Vagina (tissue), 2 donors: ENCODE measurements around the gene MACF1. TPM values are rescaled to one million over a fixed set of nuclear protein-coding genes. Genes with fewer than 3 reads are reported as not detected.

Experiments
- DNase-seq, 2 donors: peaks; one replicate each; pipeline ENCODE4 v3.0.0-alpha.2; 2017; ENCODE audit errors: extremely low spot score in 2 of 2
- H3K27ac ChIP-seq: fragments of 200-600 bp; sonication (generic); one replicate; pipeline ENCODE4 v1.5.1; 2019
- H3K27me3 ChIP-seq: fragments of 200-600 bp; sonication (generic); one replicate; pipeline ENCODE4 v1.5.1; 2019
- H3K36me3 ChIP-seq, 2 donors: fragments of 200-600 bp; sonication (generic); one replicate each; pipeline ENCODE4 v1.5.1; 2017 to 2019
- H3K4me1 ChIP-seq: fragments of 200-600 bp; sonication (generic); one replicate; pipeline ENCODE4 v1.5.1; 2019
- H3K4me3 ChIP-seq, 2 donors: fragments of 200-600 bp; sonication (generic); 1 replicate in 1 of 2; 2 replicates in 1 of 2; pipeline ENCODE4 v1.5.1; 2016 to 2019
- H3K9me3 ChIP-seq: fragments of 200-600 bp; sonication (generic); one replicate; pipeline ENCODE4 v1.5.1; 2019
- POLR2A ChIP-seq, 2 donors: fragments of 450-650 bp; IDR thresholded peaks; one replicate each; pipeline ENCODE4 v1.6.1; 2017; ENCODE audit warnings: antibody characterized with exemption in 2 of 2, mild to moderate bottlenecking in 2 of 2, moderate library complexity in 2 of 2
- POLR2AphosphoS5 ChIP-seq, 2 donors: sonication (generic); formaldehyde crosslinking; IDR thresholded peaks; one replicate each; pipeline ENCODE4 v1.9.0; 2017; ENCODE audit warnings: antibody characterized with exemption in 2 of 2, mild to moderate bottlenecking in 2 of 2, low read depth in 1 of 2; ENCODE audit not compliant: insufficient read depth in 1 of 2
- intact Hi-C: fragments of 100-400 bp; cut with DNase I; formaldehyde crosslinking; loops from one replicate; pipeline ENCODE4 v1.15.1; 2023
- total RNA-seq: library from RNA; depleted of rRNA; stranded (reverse); fragments of >200 nt; gene quantifications from one replicate; pipeline ENCODE4 v1.2.3, GENCODE V29; 2016
- TF ChIP-seq, protein P1 (sequence below), 3 experiments: fragments of 450-650 bp in 2 of 3; fragments of 200-600 bp in 1 of 3; sonication (generic) in 1 of 3; IDR thresholded peaks; one replicate each; pipeline ENCODE4 v1.5.1; 2017 to 2019; ENCODE audit warnings: antibody characterized with exemption in 3 of 3, mild to moderate bottlenecking in 2 of 3, moderate library complexity in 2 of 3

MACF1 gene
- total RNA-seq, 1 donor from 2014 or later = 291 TPM

DNA sequence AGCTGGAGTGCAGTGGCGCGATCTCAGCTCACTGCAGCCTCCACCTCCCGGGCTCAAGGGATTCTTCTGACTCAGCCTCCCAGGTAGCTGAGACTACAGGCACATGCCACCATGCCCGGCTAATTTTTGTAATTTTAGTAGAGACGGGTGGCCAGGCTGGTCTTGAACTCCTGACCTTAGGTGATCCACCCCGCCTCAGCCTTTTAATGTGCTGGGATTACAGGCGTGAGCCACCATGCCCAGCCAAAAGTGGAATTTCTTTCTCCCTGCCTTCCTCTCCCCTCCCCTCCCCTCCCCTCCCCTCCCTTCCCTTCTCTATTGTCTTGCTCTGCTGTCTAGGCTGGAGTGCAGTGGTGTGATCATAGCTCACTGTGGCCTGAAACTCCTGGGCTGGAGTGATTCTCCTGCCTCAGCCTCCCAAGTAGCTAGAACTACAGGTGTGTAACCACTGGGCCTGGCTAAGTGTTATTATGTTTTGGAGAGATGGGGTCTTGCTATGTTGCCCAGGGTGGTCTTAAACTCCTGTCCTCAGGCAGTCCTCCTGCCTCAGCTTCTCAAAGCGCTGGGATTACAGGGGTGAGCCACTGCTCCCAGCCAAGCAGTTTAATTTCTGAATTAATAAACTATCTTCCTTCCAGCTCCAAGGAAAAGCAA is 10.0 kb upstream of the MACF1 start:
- no peak for DNase-seq
- Histone ChIP-seq H3K9me3 (no peaks in the 10 kb centered on the region), H3K27ac (peak overlapping the region; percentile 65), H3K4me1 (peaks cover 65% of the 10 kb centered on the region), H3K4me3 (no peak overlapping the region), H3K27me3 (no peaks in the 10 kb centered on the region), H3K36me3 (no peaks in the 10 kb centered on the region)
- intact Hi-C loops = loop anchor here (5.0 kb wide), 2 partner anchors 63 to 87 kb away; no protein-coding TSS in a partner anchor
- TF ChIP-seq POLR2AphosphoS5 (IDR thresholded peaks at IDR 0.05; ENCODE audit: insufficient read depth in 1 of 2, low read depth in 1 of 2) (no peak), POLR2A (IDR thresholded peaks at IDR 0.05) (no peak)
- TF ChIP-seq, protein P1, sequence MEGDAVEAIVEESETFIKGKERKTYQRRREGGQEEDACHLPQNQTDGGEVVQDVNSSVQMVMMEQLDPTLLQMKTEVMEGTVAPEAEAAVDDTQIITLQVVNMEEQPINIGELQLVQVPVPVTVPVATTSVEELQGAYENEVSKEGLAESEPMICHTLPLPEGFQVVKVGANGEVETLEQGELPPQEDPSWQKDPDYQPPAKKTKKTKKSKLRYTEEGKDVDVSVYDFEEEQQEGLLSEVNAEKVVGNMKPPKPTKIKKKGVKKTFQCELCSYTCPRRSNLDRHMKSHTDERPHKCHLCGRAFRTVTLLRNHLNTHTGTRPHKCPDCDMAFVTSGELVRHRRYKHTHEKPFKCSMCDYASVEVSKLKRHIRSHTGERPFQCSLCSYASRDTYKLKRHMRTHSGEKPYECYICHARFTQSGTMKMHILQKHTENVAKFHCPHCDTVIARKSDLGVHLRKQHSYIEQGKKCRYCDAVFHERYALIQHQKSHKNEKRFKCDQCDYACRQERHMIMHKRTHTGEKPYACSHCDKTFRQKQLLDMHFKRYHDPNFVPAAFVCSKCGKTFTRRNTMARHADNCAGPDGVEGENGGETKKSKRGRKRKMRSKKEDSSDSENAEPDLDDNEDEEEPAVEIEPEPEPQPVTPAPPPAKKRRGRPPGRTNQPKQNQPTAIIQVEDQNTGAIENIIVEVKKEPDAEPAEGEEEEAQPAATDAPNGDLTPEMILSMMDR (IDR thresholded peaks at IDR 0.05) = no peak

DNA sequence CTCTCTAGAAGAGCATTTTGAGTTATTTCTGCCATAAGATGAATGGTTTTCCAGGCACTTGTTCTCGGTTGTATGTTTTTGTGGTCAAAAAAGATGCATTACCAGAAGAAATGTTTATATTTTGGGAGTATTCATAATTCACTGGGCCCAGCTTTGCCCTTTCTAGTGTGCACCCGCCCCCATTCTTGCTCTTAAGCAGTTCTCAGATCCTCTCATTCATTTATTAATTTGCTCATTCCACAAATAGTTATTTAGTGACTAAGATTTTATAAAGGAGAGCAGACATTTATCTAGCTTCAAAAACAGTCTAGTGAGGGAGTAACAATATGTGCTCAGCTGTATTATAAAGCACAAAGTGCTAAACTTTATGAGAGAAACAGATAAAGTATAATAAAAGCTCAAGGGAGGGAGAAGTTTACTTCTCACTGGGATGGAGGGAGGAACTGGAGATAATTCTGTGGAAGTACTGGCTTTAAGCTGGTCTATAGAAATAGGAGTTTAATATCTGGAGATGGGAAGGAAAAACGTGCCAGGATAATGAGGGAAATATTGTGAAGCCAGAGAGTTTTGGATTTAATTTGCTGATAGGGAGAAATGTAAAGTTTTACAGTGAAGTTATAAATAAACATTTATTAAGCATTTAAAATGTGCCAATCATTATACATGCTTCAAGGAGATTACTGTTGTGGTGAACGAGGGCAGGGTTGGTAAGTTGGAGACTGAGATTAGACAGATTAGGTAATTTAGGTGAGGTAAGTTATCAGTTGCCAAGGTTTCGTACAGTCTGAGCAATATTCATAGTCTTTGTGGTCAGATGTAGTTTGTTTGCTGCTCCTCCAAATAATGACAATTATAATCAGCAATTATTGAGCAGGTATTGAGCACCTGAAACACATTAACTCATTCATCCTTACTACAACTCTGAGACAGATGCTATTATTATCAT is 9.1 kb upstream of the MACF1 start:
- H3K4me1 ChIP-seq = peaks cover 65% of the 10 kb centered on the region
- intact Hi-C loops = no loop called here
- peak overlapping the region; percentile 65 for H3K27ac ChIP-seq

DNA sequence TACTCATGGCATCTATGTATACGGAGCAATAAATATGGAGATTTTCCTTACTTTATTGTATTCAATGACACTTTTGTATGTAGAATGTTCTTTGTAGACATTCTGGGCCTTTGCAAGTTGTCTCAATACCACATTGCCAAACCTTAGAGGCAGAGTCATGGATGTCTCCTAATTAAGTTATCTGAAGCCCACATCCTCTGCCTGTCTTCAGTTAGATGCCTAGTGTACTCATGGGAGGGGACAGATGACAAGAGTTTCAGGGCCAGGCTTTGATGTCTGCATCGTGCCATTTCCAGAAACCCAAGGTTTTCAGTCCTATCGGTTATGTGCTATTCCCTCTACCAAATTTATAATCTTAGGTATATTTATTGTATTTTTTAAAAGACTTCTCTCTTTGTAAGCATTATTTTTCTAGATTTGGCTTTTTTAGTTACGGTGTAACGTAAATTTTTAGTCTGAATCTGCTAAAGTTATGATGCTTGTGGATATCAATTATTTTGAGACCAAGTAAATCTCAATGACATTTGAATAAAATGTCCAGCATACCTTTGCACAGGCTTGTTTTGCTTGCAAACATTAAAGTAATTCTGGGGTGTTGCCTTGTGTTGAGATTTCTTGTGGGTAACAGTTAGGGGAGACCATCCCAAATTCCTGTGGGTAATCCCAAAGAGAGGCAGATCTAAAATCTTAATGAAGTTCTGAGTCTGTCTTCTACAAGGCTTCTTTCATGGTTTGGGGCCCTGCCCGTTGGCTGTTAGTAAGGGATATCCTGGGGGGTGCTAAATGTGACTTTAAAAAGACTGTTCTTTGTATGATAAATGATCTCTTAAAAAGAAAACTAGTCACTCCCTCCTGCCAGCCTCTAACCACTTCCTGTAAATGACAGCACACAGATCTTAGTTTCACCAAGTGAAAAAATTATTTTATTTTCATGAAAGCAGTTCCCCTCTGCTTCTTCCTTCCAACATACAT is 8.0 kb upstream of the MACF1 start:
- TF ChIP-seq POLR2A (IDR thresholded peaks at IDR 0.05) (no peak), POLR2AphosphoS5 (IDR thresholded peaks at IDR 0.05; ENCODE audit: insufficient read depth in 1 of 2, low read depth in 1 of 2) (no peak)
- TF ChIP-seq, protein P1 (IDR thresholded peaks at IDR 0.05) = no peak
- peaks cover 60% of the 10 kb centered on the region for H3K4me1 ChIP-seq

More for the DNA sequence above, 9.1 kb upstream of the MACF1 start:
- H3K9me3 ChIP-seq = no peaks in the 10 kb centered on the region
- H3K36me3 ChIP-seq = no peaks in the 10 kb centered on the region
- H3K4me3 ChIP-seq = no peak overlapping the region
- DNase-seq = no peak
- no peaks in the 10 kb centered on the region for H3K27me3 ChIP-seq
- no peak for TF ChIP-seq POLR2A (IDR thresholded peaks at IDR 0.05)
- peak in 1 of 2 donors; percentile 19 for TF ChIP-seq POLR2AphosphoS5 (IDR thresholded peaks at IDR 0.05; ENCODE audit: insufficient read depth in 1 of 2, low read depth in 1 of 2)
- TF ChIP-seq, protein P1 (IDR thresholded peaks at IDR 0.05) = no peak

DNA sequence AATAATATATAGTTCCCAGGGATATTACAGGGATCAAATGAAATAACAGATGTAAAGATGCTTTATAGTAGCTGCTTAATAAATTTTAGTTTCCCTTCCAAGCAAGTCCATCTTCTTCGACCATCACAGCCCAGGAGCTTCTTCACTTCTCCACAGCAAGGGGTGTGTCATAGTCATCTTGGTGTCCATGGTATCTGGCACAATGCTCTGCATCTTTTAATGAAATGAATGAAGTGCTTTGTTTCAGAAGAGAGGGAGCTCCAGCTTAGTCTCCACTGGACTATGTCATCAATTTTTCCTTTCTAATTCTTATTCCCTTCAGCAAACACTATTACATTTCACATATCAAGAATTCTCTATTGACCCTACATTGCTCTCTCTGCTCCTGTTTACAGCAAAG is 4.9 kb upstream of the MACF1 start:
- Histone ChIP-seq H3K9me3 (no peaks in the 10 kb centered on the region), H3K4me3 (no peak overlapping the region), H3K4me1 (peaks cover 45% of the 10 kb centered on the region), H3K27me3 (no peaks in the 10 kb centered on the region), H3K27ac (no peak overlapping the region), H3K36me3 (no peaks in the 10 kb centered on the region)
- intact Hi-C loops = no loop called here
- TF ChIP-seq, protein P1 (IDR thresholded peaks at IDR 0.05) = no peak
- TF ChIP-seq POLR2AphosphoS5 (IDR thresholded peaks at IDR 0.05; ENCODE audit: insufficient read depth in 1 of 2, low read depth in 1 of 2) = no peak
- TF ChIP-seq POLR2A (IDR thresholded peaks at IDR 0.05) = no peak
- no peak for DNase-seq

More for the DNA sequence above, 8.0 kb upstream of the MACF1 start:
- Histone ChIP-seq H3K27ac (peak overlapping the region; percentile 65), H3K27me3 (no peaks in the 10 kb centered on the region), H3K4me3 (no peak overlapping the region), H3K9me3 (no peaks in the 10 kb centered on the region), H3K36me3 (no peaks in the 10 kb centered on the region)
- no peak for DNase-seq
- intact Hi-C loops = no loop called here
